ENCODE results near the gene TEP1. TPM values are rescaled to one million over a fixed set of nuclear protein-coding genes. Genes with fewer than 3 reads are reported as not detected.

The TEP1 gene
- total and polyA plus RNA-seq, 2 of the 13 experiments (the other 11 are each of a cell fraction or from before 2014, with no cell fraction given) = 11.0 to 12.8 TPM

GRCh38 chr14:20418501-20418909 is 5.2 kb upstream of the TEP1 start (continued):
- peak; percentile 16; the same call in 1 of the 2 replicates for TF ChIP-seq RERE (CRISPR knock-in tag; IDR thresholded peaks at IDR 0.05; ENCODE audit: low read depth)
- no peak for TF ChIP-seq ZNF703 (CRISPR knock-in tag; IDR thresholded peaks at IDR 0.05; ENCODE audit: borderline replicate concordance)
- no peak for TF ChIP-seq CENPT (CRISPR knock-in tag; IDR thresholded peaks at IDR 0.05; ENCODE audit: low read depth)
- TF ChIP-seq EHMT2 (IDR thresholded peaks at IDR 0.05; ENCODE audit: borderline replicate concordance, low read depth, low read length) = peak; percentile 82
- TF ChIP-seq ZNF12 (CRISPR knock-in tag; IDR thresholded peaks at IDR 0.05) = no peak
- TF ChIP-seq MTF1 (CRISPR knock-in tag; IDR thresholded peaks at IDR 0.05) = no peak
- no peak for TF ChIP-seq LCORL (IDR thresholded peaks at IDR 0.05)
- 0 out of 2 replicates have a peak, but pooled peaks have one; percentile 17 for TF ChIP-seq LCORL (CRISPR knock-in tag; IDR thresholded peaks at IDR 0.05)
- no peak for TF ChIP-seq ZNF354B (CRISPR knock-in tag; IDR thresholded peaks at IDR 0.05)
- TF ChIP-seq HNF4G (IDR thresholded peaks at IDR 0.05; ENCODE audit: borderline replicate concordance, low read depth, low read length) = peak; percentile 68
- TF ChIP-seq HNF4G (CRISPR knock-in tag; IDR thresholded peaks at IDR 0.05; ENCODE audit: borderline replicate concordance, low read depth) = 0 out of 2 replicates have a peak, but pooled peaks have one; percentile 36
- TF ChIP-seq XRCC5 (optimal IDR thresholded peaks at IDR 0.05; ENCODE audit: low read length) = peak; percentile 3
- TF ChIP-seq ZNF329 (CRISPR knock-in tag; IDR thresholded peaks at IDR 0.05; ENCODE audit: low read depth) = no peak
- no peak for TF ChIP-seq HMGXB3 (CRISPR knock-in tag; IDR thresholded peaks at IDR 0.05; ENCODE audit: borderline replicate concordance)
- TF ChIP-seq ZMAT5 (CRISPR knock-in tag; IDR thresholded peaks at IDR 0.05; ENCODE audit: borderline replicate concordance, low read depth) = no peak
- TF ChIP-seq ZNF274 (CRISPR knock-in tag; IDR thresholded peaks at IDR 0.05) = no peak
- peak; percentile 29; the same call in 1 of the 2 replicates for TF ChIP-seq SAP130 (CRISPR knock-in tag; IDR thresholded peaks at IDR 0.05; ENCODE audit: low read depth)
- TF ChIP-seq TEAD3 (CRISPR knock-in tag; optimal IDR thresholded peaks at IDR 0.05; ENCODE audit: borderline replicate concordance) = peak; percentile 54
- no peak for TF ChIP-seq ZNF780A (CRISPR knock-in tag; IDR thresholded peaks at IDR 0.05)
- TF ChIP-seq ZNF724P (CRISPR knock-in tag; IDR thresholded peaks at IDR 0.05; ENCODE audit: borderline replicate concordance) = no peak
- no peak for TF ChIP-seq ZNF598 (CRISPR knock-in tag; IDR thresholded peaks at IDR 0.05; ENCODE audit: borderline replicate concordance)
- TF ChIP-seq ZNF644 (CRISPR knock-in tag; IDR thresholded peaks at IDR 0.05; ENCODE audit: low read depth) = peak; percentile 70; the same call in 1 of the 2 replicates
- peak; percentile 35; the same call in 1 of the 2 replicates for TF ChIP-seq RARA (CRISPR knock-in tag; IDR thresholded peaks at IDR 0.05)
